ENCODE data around the gene SLC37A2. TPM values are rescaled to one million over a fixed set of nuclear protein-coding genes. Genes with fewer than 3 reads are reported as not detected.

The SLC37A2 gene
- total RNA-seq, 1 experiment from 2014 or later, result 5.1 TPM

GRCh38 chr11:125110506-125110905 lies 47.4 kb downstream of the SLC37A2 start:
- peak overlapping the region; percentile 87 for H3K9ac ChIP-seq (ENCODE audit: low read length)
- BruUV-seq (replicated peaks), result no TSS peak
- H3K4me2 ChIP-seq (ENCODE audit: low read length), result peak overlapping the region; percentile 95
- DNase-seq (ENCODE audit: low read depth, low spot score), result no peak
- peaks cover 3 to 17% of the 10 kb centered on the region in 2 experiments; a peak in 3 of 4 replicates for H3K4me1 ChIP-seq (ENCODE audit: control insufficient read depth in 1 of 2, insufficient read depth in 2 of 2, low read length in 2 of 2)
- H3K36me3 ChIP-seq (ENCODE audit: control insufficient read depth in 1 of 2, insufficient read depth in 2 of 2, low read length in 2 of 2), result no peaks in the 10 kb centered on the region
- peak overlapping the region; percentile 68 to 98 for H3K4me3 ChIP-seq (replicated peaks in 1 of 2; ENCODE audit: low read depth in 1 of 2, low read length in 2 of 2)
- no peaks in the 10 kb centered on the region for H4K20me1 ChIP-seq (ENCODE audit: insufficient read depth)
- H3K9me3 ChIP-seq (ENCODE audit: control insufficient read depth in 1 of 2, insufficient read depth in 1 of 2, low read depth in 1 of 2, low read length in 2 of 2), result no peaks in the 10 kb centered on the region
- ChIA-PET CTCF (interaction anchor here (0.7 to 1.8 kb wide), 2 partner anchors 14 to 235 kb away, joined by 3 to 11 read pairs; no protein-coding TSS in a partner anchor), POLR2A (interaction anchor here (1.7 to 2.8 kb wide), 2 partner anchors 13 to 14 kb away, joined by 8 to 21 read pairs; no protein-coding TSS in a partner anchor), RAD21 (ENCODE audit: low non-redundant PET in 1 of 2, low total read pairs in 2 of 2, uncharacterized antibody in 2 of 2, unreplicated experiment in 2 of 2) (no interaction called here)
- no peak for ATAC-seq
- H2AFZ ChIP-seq (ENCODE audit: low read depth, low read length, poor library complexity, severe bottlenecking), result no peak overlapping the region
- intact Hi-C loops (cut with micrococcal nuclease), result no loop called here
- peaks cover 34% of the 10 kb centered on the region; the same call in 1 of the 2 replicates for H3K79me2 ChIP-seq (ENCODE audit: insufficient read depth, low read length)
- TF ChIP-seq ELF1 (IDR thresholded peaks at IDR 0.05; ENCODE audit: borderline replicate concordance, low read depth) (no peak), POLR2AphosphoS5 (IDR thresholded peaks at IDR 0.05; ENCODE audit: low read depth, low read length) (no peak), SIN3A (IDR thresholded peaks at IDR 0.05; ENCODE audit: low read depth) (no peak), ATF3 (IDR thresholded peaks at IDR 0.05) (no peak), FOSL1 (IDR thresholded peaks at IDR 0.05; ENCODE audit: low read depth) (no peak), CEBPB (IDR thresholded peaks at IDR 0.05; ENCODE audit: low read depth) (no peak), POLR2A (IDR thresholded peaks at IDR 0.05; ENCODE audit: borderline replicate concordance, extremely low read depth, insufficient read depth, insufficient read length) (no peak), SRF (IDR thresholded peaks at IDR 0.05; ENCODE audit: low read depth) (no peak), JUND (IDR thresholded peaks at IDR 0.05) (no peak), TCF7L2 (IDR thresholded peaks at IDR 0.05; ENCODE audit: borderline replicate concordance, extremely low read depth, insufficient read depth, insufficient read length) (no peak), REST (IDR thresholded peaks at IDR 0.05; ENCODE audit: low read depth) (no peak), ZBTB33 (IDR thresholded peaks at IDR 0.05; ENCODE audit: extremely low read depth, insufficient replicate concordance, low read length) (no peak), RAD21 (IDR thresholded peaks at IDR 0.05; ENCODE audit: low read depth) (no peak), ZNF274 (IDR thresholded peaks at IDR 0.05; ENCODE audit: low read depth, low read length) (no peak), SP1 (IDR thresholded peaks at IDR 0.05; ENCODE audit: low read depth) (no peak), YY1 (IDR thresholded peaks at IDR 0.05; ENCODE audit: extremely low read depth, insufficient replicate concordance, low read depth, low read length) (no peak), CBX3 (IDR thresholded peaks at IDR 0.05; ENCODE audit: low read depth) (no peak), EZH2 (IDR thresholded peaks at IDR 0.05) (no peak), ZFX (IDR thresholded peaks at IDR 0.05) (no peak), EGR1 (IDR thresholded peaks at IDR 0.05; ENCODE audit: low read depth) (no peak)
- H3K27me3 ChIP-seq (ENCODE audit: insufficient read depth, low read length), result no peaks in the 10 kb centered on the region
- no peak overlapping the region; the same call in 1 of the 2 replicates for H3K27ac ChIP-seq (ENCODE audit: low read depth, low read length)
- no peaks in the 10 kb centered on the region for H3K9me2 ChIP-seq (ENCODE audit: insufficient read depth)

All from HCT116 (cell line).